Activated CD8-positive, alpha-beta T cell treated with anti-CD3 and anti-CD28 coated beads for 36 hours (primary cell): Measurements from ENCODE around the gene PID1. TPM values are rescaled to one million over a fixed set of nuclear protein-coding genes. Genes with fewer than 3 reads are reported as not detected.

Experiments
- ATAC-seq: fragments of 200-7000 bp; cut with Tn5 transposase; one replicate; pipeline ENCODE4 v1.10.0; 2021; ENCODE audit warnings: mild to moderate bottlenecking, moderate library complexity
- CTCF ChIA-PET: fragments of 350-600 bp; sonication (Branson Sonifier 250); formaldehyde crosslinking; loops from one replicate; lab custom pipeline; 2021; ENCODE audit warnings: antibody characterized with exemption; lab: Charles Lee
- POLR2A ChIA-PET: fragments of 350-600 bp; sonication (Branson Sonifier 250); formaldehyde crosslinking; loops from one replicate; lab custom pipeline; 2021; ENCODE audit warnings: antibody characterized with exemption; lab: Charles Lee
- DNase-seq: peaks from one replicate; pipeline ENCODE4 v3.0.0-alpha.2; 2020
- H3K27ac Mint-ChIP-seq: one replicate; pipeline ENCODE4 v1.8.0; 2021; ENCODE audit warnings: mild to moderate bottlenecking, mixed read lengths
- H3K27me3 Mint-ChIP-seq: one replicate; pipeline ENCODE4 v1.8.0; 2021; ENCODE audit warnings: mixed read lengths
- H3K36me3 Mint-ChIP-seq: one replicate; pipeline ENCODE4 v1.8.0; 2021; ENCODE audit warnings: low read depth, mixed read lengths
- H3K4me1 Mint-ChIP-seq: one replicate; pipeline ENCODE4 v1.8.0; 2021; ENCODE audit warnings: low read depth, mixed read lengths
- H3K4me3 Mint-ChIP-seq: one replicate; pipeline ENCODE4 v1.8.0; 2021; ENCODE audit warnings: mild to moderate bottlenecking, moderate library complexity, mixed read lengths
- H3K9me3 Mint-ChIP-seq: one replicate; pipeline ENCODE4 v1.8.0; 2021; ENCODE audit warnings: mixed read lengths
- CTCF ChIP-seq: fragments of 200-600 bp; IDR thresholded peaks from one replicate; pipeline ENCODE4 v1.8.0; 2022; ENCODE audit warnings: antibody characterized with exemption, mild to moderate bottlenecking
- intact Hi-C: fragments of 100-400 bp; cut with micrococcal nuclease; formaldehyde crosslinking; loops from one replicate; pipeline ENCODE4 v1.10.0; 2022
- total RNA-seq, 2 experiments: library from RNA; stranded (reverse); gene quantifications; one replicate each; pipeline ENCODE4 v1.2.3, GENCODE V29; 2021

Gene PID1
- total RNA-seq, 2 experiments from 2014 or later, result not detected

- H3K36me3 Mint-ChIP-seq, result no peaks in the 10 kb centered on the region
- TF ChIP-seq CTCF, result no peak
- peaks cover 12% of the 10 kb centered on the region for H3K9me3 Mint-ChIP-seq
- H3K27ac Mint-ChIP-seq, result no peak overlapping the region
- H3K4me3 Mint-ChIP-seq, result no peak overlapping the region
- ChIA-PET CTCF (no interaction called here), POLR2A (no interaction called here)
- DNase-seq (no peak), ATAC-seq (no peak)
- intact Hi-C loops, result no loop called here
- H3K4me1 Mint-ChIP-seq, result no peaks in the 10 kb centered on the region
- peaks cover 2% of the 10 kb centered on the region for H3K27me3 Mint-ChIP-seq
Measured at GRCh38 chr2:229244975-229245374, 26.1 kb downstream of the PID1 start.

GRCh38 chr2:229243890-229244560 is 27.1 kb downstream of the PID1 start:
- intact Hi-C loops, result no loop called here
- Mint-ChIP-seq H3K4me3 (no peak overlapping the region), H3K27me3 (peaks cover 2% of the 10 kb centered on the region), H3K9me3 (peaks cover 12% of the 10 kb centered on the region), H3K36me3 (no peaks in the 10 kb centered on the region), H3K4me1 (no peaks in the 10 kb centered on the region), H3K27ac (no peak overlapping the region)
- DNase-seq, result no peak
- POLR2A ChIA-PET, result no interaction called here
- ATAC-seq, result no peak
- no peak for TF ChIP-seq CTCF
- CTCF ChIA-PET, result no interaction called here

GRCh38 chr2:229240984-229241491 is 30.0 kb downstream of the PID1 start:
- ChIA-PET POLR2A (no interaction called here), CTCF (no interaction called here)
- peaks cover 2% of the 10 kb centered on the region for H3K27me3 Mint-ChIP-seq
- H3K4me3 Mint-ChIP-seq, result no peak overlapping the region
- no peaks in the 10 kb centered on the region for H3K36me3 Mint-ChIP-seq
- DNase-seq, result no peak
- intact Hi-C loops, result no loop called here
- peaks cover 12% of the 10 kb centered on the region for H3K9me3 Mint-ChIP-seq
- no peak for TF ChIP-seq CTCF
- no peak for ATAC-seq
- H3K27ac Mint-ChIP-seq, result no peak overlapping the region
- no peaks in the 10 kb centered on the region for H3K4me1 Mint-ChIP-seq

GRCh38 chr2:229239021-229239420 is 32.1 kb downstream of the PID1 start:
- ChIA-PET POLR2A (no interaction called here), CTCF (no interaction called here)
- Mint-ChIP-seq H3K4me1 (no peaks in the 10 kb centered on the region), H3K9me3 (peaks cover 12% of the 10 kb centered on the region), H3K27ac (no peak overlapping the region), H3K4me3 (no peak overlapping the region), H3K27me3 (no peaks in the 10 kb centered on the region), H3K36me3 (no peaks in the 10 kb centered on the region)
- intact Hi-C loops, result no loop called here
- no peak for ATAC-seq
- TF ChIP-seq CTCF, result no peak
- no peak for DNase-seq

GRCh38 chr2:229237270-229237669 is 33.8 kb downstream of the PID1 start:
- H3K4me1 Mint-ChIP-seq, result no peaks in the 10 kb centered on the region
- no peak overlapping the region for H3K4me3 Mint-ChIP-seq
- DNase-seq (no peak), ATAC-seq (no peak)
- no peak for TF ChIP-seq CTCF
- intact Hi-C loops, result no loop called here
- H3K9me3 Mint-ChIP-seq, result peaks cover 5% of the 10 kb centered on the region
- POLR2A ChIA-PET, result no interaction called here
- CTCF ChIA-PET, result no interaction called here
- H3K36me3 Mint-ChIP-seq, result no peaks in the 10 kb centered on the region
- H3K27me3 Mint-ChIP-seq, result no peaks in the 10 kb centered on the region
- no peak overlapping the region for H3K27ac Mint-ChIP-seq
